DND-41 (cell line): Measurements from ENCODE around the gene SPAM1.

Experiments
- ATAC-seq: fragments of 200-7000 bp; cut with Tn5 transposase; 3 replicates; pipeline ENCODE4 v1.9.1; 2021; ENCODE audit warnings: low read depth; ENCODE audit not compliant: insufficient read depth
- DNase-seq: peaks from one replicate; pipeline ENCODE4 v3.0.0-alpha.2; 2020
- H2AFZ ChIP-seq: 2 replicates; pipeline ENCODE4 v1.6.0; 2012; ENCODE audit warnings: low read depth, low read length
- H3K27ac ChIP-seq: 2 replicates; pipeline ENCODE4 v1.5.1; 2012; ENCODE audit warnings: low read length, inconsistent platforms
- H3K27me3 ChIP-seq: fragments of 200-600 bp; sonication (generic); 2 replicates; pipeline ENCODE4 v1.6.0; 2012; ENCODE audit warnings: low read length, mild to moderate bottlenecking, inconsistent platforms; ENCODE audit not compliant: insufficient read depth, poor library complexity
- H3K36me3 ChIP-seq: 2 replicates; pipeline ENCODE4 v1.5.1; 2012; ENCODE audit warnings: low read length, inconsistent platforms; ENCODE audit not compliant: insufficient read depth
- H3K4me1 ChIP-seq: 2 replicates; pipeline ENCODE4 v1.5.1; 2012; ENCODE audit warnings: mild to moderate bottlenecking, low read length; ENCODE audit not compliant: insufficient read depth
- H3K4me2 ChIP-seq: 2 replicates; pipeline ENCODE4 v1.6.0; 2012; ENCODE audit warnings: mild to moderate bottlenecking, moderate library complexity, low read length, inconsistent platforms; ENCODE audit not compliant: insufficient read depth
- H3K4me3 ChIP-seq, 2 experiments: fragments of 200-600 bp in 1 of 2; shearing (Covaris generic) in 1 of 2; 2 replicates each; pipeline ENCODE4 v1.5.1; 2012 to 2016; ENCODE audit warnings: inconsistent platforms in 2 of 2, low read length in 2 of 2, mild to moderate bottlenecking in 2 of 2, low read depth in 1 of 2, moderate library complexity in 1 of 2
- H3K79me2 ChIP-seq: 2 replicates; pipeline ENCODE4 v1.6.0; 2012; ENCODE audit warnings: low read length, inconsistent platforms; ENCODE audit not compliant: insufficient read depth
- H3K9ac ChIP-seq: 2 replicates; pipeline ENCODE4 v1.6.0; 2012; ENCODE audit warnings: low read depth, mild to moderate bottlenecking, inconsistent platforms, low read length, moderate library complexity
- H3K9me3 ChIP-seq: 2 replicates; pipeline ENCODE4 v1.5.1; 2012; ENCODE audit warnings: low read length, moderate library complexity, mild to moderate bottlenecking, inconsistent platforms; ENCODE audit not compliant: insufficient read depth, severe bottlenecking
- H4K20me1 ChIP-seq: 2 replicates; pipeline ENCODE4 v1.6.0; 2012; ENCODE audit warnings: low read length; ENCODE audit not compliant: insufficient read depth
- EZH2 ChIP-seq: IDR thresholded peaks from 3 replicates; pipeline ENCODE4 v1.6.1; 2012; ENCODE audit warnings: borderline replicate concordance, low read depth, mild to moderate bottlenecking, moderate library complexity, low read length, inconsistent platforms; ENCODE audit not compliant: severe bottlenecking
- TF ChIP-seq, protein P1 (sequence below): IDR thresholded peaks from 2 replicates; pipeline ENCODE4 v1.5.1; 2012; ENCODE audit warnings: borderline replicate concordance, low read length, moderate library complexity, mild to moderate bottlenecking; ENCODE audit not compliant: poor library complexity, severe bottlenecking; ENCODE audit errors: extremely low read depth

SPAM1 gene

DNA sequence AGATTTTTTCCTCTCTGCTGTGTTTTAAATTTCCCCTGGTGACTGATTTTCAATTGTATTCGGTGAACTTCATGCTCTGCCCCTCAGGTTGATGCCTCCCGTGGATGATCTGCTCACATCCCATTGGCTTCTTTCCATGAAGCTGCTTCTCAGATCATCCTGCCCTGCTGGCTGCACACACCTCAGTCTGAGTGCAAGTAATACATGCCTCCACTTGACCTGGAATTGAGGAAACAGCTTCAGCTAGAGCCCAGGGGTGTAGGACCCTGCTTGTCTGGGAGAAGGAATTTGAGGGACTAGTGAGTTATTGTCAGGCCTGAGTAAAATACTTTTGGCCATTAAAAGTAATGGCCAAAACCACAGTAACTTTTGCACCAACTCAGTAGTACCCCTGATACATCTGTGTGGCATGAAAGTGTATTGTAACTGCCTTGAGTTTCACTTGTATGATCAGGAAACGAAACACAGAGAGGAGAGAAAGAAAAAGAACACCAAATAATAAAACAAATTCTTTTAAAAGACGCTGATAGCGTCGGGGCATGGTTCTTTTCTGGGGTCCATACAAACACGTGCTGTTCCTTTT is 49.4 kb downstream of the SPAM1 start:
- H3K9ac ChIP-seq: no peak overlapping the region
- no peaks in the 10 kb centered on the region for H3K79me2 ChIP-seq
- no peak overlapping the region for H3K27ac ChIP-seq
- H4K20me1 ChIP-seq: no peaks in the 10 kb centered on the region
- TF ChIP-seq, protein P1, sequence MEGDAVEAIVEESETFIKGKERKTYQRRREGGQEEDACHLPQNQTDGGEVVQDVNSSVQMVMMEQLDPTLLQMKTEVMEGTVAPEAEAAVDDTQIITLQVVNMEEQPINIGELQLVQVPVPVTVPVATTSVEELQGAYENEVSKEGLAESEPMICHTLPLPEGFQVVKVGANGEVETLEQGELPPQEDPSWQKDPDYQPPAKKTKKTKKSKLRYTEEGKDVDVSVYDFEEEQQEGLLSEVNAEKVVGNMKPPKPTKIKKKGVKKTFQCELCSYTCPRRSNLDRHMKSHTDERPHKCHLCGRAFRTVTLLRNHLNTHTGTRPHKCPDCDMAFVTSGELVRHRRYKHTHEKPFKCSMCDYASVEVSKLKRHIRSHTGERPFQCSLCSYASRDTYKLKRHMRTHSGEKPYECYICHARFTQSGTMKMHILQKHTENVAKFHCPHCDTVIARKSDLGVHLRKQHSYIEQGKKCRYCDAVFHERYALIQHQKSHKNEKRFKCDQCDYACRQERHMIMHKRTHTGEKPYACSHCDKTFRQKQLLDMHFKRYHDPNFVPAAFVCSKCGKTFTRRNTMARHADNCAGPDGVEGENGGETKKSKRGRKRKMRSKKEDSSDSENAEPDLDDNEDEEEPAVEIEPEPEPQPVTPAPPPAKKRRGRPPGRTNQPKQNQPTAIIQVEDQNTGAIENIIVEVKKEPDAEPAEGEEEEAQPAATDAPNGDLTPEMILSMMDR: no peak
- no peaks in the 10 kb centered on the region for H3K27me3 ChIP-seq
- H2AFZ ChIP-seq: no peak overlapping the region
- H3K36me3 ChIP-seq: no peaks in the 10 kb centered on the region
- H3K4me3 ChIP-seq: no peak overlapping the region
- DNase-seq (no peak), ATAC-seq (no peak)
- no peak overlapping the region for H3K4me2 ChIP-seq
- no peaks in the 10 kb centered on the region for H3K4me1 ChIP-seq
- H3K9me3 ChIP-seq: no peaks in the 10 kb centered on the region

DNA sequence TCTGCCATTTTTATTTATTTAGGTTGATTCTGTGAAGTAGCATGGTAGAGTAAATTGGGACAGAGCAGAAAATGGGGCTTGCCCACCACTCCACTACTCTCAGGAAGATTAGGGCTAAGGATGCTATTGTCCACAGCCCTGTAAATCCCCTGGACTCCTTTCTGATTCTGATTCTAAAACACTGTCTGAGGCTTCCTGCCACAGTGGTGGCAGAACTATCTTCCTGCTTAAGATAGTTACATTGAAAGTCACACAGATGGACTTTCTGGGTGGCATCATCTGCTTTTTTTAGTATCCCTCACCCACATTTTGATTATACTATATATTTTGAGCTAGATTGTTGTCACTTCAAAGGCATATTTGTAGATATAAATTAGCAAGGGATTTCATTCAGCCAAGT is 50.0 kb downstream of the SPAM1 start:
- no peaks in the 10 kb centered on the region for H3K27me3 ChIP-seq
- no peaks in the 10 kb centered on the region for H3K4me1 ChIP-seq
- no peaks in the 10 kb centered on the region for H3K36me3 ChIP-seq
- H3K79me2 ChIP-seq: no peaks in the 10 kb centered on the region
- no peak overlapping the region for H3K4me2 ChIP-seq
- TF ChIP-seq, protein P1: no peak
- no peak for TF ChIP-seq EZH2
- no peak overlapping the region for H3K4me3 ChIP-seq
- H2AFZ ChIP-seq: no peak overlapping the region
- no peak overlapping the region for H3K9ac ChIP-seq
- DNase-seq (no peak), ATAC-seq (no peak)
- H3K9me3 ChIP-seq: no peaks in the 10 kb centered on the region
- no peaks in the 10 kb centered on the region for H4K20me1 ChIP-seq
- H3K27ac ChIP-seq: no peak overlapping the region

- Histone ChIP-seq H3K9me3 (no peaks in the 10 kb centered on the region), H3K4me1 (no peaks in the 10 kb centered on the region), H3K9ac (no peak overlapping the region), H2AFZ (no peak overlapping the region), H3K27ac (no peak overlapping the region), H3K27me3 (no peaks in the 10 kb centered on the region), H3K36me3 (no peaks in the 10 kb centered on the region), H3K4me3 (no peak overlapping the region), H4K20me1 (no peaks in the 10 kb centered on the region), H3K79me2 (no peaks in the 10 kb centered on the region), H3K4me2 (no peak overlapping the region)
- TF ChIP-seq EZH2: no peak
- TF ChIP-seq, protein P1: no peak
- DNase-seq: no peak
- ATAC-seq: no peak
Observed at GRCh38 chr7:123977081-123977480, 52.0 kb downstream of the SPAM1 start.

DNA sequence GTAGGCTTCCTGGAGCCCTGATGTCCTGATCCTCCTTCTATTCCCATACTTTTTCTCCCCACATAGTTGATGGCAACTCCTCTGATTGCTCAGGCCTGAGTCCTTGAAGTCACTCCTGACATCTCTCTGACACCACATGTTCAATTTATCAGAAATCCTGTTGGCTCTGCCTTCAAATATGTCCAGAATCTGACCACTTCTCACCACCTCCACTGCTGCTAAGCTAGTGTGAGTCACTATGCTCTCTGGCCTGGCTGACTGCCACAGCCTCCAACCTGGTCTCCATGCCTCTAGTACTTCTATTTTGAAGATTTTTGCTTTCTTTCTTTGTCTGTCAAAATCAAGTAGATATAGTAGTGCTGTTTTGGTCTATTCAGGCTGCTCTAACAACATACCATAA is 54.8 kb downstream of the SPAM1 start:
- Histone ChIP-seq H3K4me2 (no peak overlapping the region), H2AFZ (no peak overlapping the region), H3K9me3 (no peaks in the 10 kb centered on the region), H3K4me3 (no peak overlapping the region), H3K9ac (no peak overlapping the region), H4K20me1 (no peaks in the 10 kb centered on the region), H3K27ac (no peak overlapping the region), H3K36me3 (no peaks in the 10 kb centered on the region), H3K4me1 (no peaks in the 10 kb centered on the region), H3K79me2 (no peaks in the 10 kb centered on the region), H3K27me3 (no peaks in the 10 kb centered on the region)
- no peak for DNase-seq
- TF ChIP-seq EZH2: no peak
- TF ChIP-seq, protein P1: no peak
- no peak for ATAC-seq
